HG03469 (cell line): ENCODE results near the gene LRRFIP1.
"Not testable (repeated sequence)": the region's sequence is repeated elsewhere in the genome, so short reads cannot be mapped to it uniquely, and the experiment has no call there.

ENCODE experiments used
- ATAC-seq: cut with Tn5 transposase; IDR thresholded peaks from one replicate; pipeline ENCODE4 v1.9.1; 2021; ENCODE audit warnings: mild to moderate bottlenecking, moderate library complexity, moderate number of reproducible peaks; ENCODE audit not compliant: unreplicated experiment

LRRFIP1 gene

DNA sequence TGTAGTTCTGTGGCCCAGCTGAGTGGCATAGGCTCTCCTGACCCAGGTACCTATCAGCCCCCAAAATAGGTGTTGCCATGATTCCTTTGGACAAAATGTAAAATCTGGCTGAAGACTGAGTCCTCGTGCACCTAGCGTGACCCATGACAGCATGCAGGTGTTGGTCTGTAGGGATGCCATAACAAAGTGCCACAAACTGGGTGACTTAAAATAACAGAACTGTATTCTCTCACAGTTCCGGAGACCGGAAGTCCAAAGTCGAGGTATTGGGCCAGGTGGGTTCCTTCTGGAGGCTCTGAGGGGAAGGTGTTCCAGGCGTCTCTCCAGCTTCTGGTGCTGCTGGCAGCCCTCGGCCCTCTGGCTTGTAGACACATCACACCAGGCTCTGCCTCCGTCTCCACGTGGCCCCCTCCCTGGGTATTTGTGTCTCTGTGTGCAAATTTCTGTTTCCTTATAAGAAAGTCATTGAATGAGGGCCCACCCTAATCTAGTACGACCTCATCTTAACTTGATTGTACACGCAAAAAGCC lies 34.5 kb downstream of the LRRFIP1 start:
- no peak for ATAC-seq

DNA sequence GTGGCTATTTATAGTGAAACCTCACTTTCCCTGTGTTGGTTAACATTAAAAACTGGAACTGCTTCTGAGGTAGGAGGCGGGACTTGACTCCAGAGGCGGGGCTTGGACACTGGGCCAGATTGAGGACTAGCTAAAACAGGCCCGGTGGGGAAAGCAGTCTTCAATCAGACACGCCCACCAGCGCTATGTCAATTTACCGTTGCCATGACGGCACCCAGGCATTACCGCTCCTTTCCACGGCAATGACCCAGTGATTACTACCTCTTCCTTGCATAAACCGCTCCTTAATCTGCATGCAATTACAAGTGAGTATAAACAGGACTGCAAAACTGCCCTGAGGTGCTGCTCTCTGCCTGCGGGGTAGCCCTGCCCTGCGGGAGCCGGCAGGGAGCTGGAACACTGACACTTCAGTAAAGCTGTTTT lies 35.3 kb downstream of the LRRFIP1 start:
- ATAC-seq = no peak

- no peak for ATAC-seq
Measured at GRCh38 chr2:237663517-237664110, 36.2 kb downstream of the LRRFIP1 start.

DNA sequence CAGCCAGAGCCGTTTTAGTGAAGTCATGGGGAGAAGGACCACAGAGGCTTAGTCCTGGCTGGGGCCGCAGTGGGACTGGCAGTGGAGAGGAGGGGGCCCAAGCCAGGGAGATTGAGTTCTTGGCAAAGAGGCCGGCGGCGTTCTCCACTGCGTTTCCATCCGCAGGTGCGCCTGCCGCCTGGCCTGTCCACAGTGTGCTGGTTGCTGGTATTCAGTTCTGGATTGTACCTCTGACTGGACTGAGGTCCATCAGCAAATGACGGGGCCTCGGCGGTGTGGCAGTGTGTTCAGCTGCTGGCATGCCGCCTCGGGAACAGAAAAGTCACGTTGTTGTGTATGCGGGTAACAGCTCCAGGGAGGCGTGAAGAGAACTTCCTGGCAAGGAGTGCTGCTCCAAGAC lies 36.8 kb downstream of the LRRFIP1 start:
- no peak for ATAC-seq

GRCh38 chr2:237665713-237666143 lies 38.3 kb downstream of the LRRFIP1 start:
- ATAC-seq = no peak

DNA sequence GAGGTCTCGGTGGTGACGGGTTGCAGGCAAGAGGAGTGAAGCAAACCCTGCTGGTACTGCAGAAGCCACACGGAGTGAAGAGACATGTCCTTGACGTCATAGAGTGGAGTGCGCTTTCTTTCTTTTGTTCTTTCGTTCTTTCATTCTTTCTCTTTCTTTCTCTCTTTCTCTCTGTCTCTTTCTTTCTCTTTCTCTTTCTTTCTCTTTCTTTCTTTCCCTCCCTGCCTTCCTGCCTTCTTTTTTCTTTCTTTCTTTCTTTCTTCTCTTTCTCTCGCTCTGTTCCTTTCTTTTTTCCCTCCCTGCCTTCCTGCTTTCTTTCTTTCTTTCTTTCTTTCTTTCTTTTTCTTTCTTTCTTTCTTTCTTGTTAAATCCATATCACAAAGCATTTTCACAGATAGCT lies 39.2 kb downstream of the LRRFIP1 start:
- no peak for ATAC-seq

GRCh38 chr2:237667050-237667576 lies 39.7 kb downstream of the LRRFIP1 start:
- ATAC-seq = not testable (repeated sequence)

GRCh38 chr2:237667893-237668292 lies 40.5 kb downstream of the LRRFIP1 start:
- ATAC-seq = no peak

GRCh38 chr2:237668440-237668839 lies 41.1 kb downstream of the LRRFIP1 start:
- ATAC-seq = no peak

- no peak for ATAC-seq
Measured at GRCh38 chr2:237669283-237669627, 41.9 kb downstream of the LRRFIP1 start.

DNA sequence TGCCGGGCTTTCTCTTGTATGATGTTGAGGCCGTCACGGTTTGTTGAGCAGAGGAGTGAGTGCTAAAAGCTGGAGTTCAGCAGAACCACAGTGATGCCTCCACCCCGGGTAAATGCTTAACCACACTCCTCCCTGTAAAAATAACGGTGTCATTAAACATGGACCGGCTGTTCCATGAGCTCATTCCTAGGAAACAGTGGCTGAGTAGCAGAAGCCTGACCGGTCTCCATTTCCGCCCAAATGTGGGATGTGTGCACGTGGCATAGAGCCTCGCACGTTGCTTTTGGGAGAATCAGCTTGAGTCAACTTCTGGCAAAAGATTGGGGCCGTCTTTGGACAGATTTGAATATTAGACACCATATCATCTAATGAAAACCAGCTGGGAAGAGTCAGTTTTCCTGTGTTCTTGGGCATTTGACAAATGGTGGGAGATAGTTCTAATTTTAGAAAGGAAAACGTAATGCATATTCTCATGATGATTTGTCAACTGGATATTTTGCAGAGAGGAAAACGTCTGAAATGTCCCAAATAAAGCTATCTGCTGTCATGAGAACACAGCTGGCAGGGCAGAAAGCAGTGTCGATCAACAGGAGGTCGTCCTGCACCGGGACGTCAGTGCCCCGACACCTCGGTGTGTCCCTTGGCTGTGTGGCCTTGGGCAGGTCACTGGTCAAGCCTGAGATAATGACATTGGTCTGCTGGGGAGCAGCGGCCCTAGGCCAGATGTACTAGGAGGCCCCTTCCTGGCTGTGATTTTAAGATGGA lies 42.4 kb downstream of the LRRFIP1 start:
- ATAC-seq = no peak

GRCh38 chr2:237670641-237671040 lies 43.3 kb downstream of the LRRFIP1 start:
- no peak for ATAC-seq

DNA sequence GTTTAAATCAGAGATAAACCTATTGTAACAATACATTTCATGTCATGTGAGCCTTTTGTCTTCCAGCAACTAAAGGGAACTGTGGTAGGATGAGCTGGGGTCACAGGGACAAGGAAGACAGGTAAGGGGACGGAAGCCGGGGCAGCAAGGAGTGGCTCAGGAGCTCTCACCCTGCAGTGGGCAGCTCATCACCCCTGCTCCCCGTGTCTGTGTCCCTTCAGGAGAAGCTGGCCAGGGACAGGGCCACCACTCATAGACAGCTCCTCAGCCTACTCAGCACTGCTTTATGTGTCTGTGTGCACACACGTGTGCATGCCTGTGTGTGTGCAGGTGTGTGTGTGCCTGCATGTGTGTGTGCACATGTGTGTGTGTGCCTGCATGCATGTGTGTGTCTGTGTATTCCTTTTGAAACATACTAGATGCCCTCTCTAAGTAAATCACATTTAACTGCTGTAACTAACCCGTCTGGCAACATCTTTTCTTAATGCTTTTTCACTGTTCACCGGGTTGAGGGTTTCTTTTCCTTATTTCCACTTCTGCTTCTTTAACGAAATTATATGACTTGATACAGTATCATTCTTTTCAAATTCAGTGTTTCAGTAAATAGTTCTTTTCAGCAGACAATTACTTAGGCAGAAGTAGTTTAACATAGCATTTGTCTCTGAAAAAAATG lies 44.2 kb downstream of the LRRFIP1 start:
- no peak for ATAC-seq

DNA sequence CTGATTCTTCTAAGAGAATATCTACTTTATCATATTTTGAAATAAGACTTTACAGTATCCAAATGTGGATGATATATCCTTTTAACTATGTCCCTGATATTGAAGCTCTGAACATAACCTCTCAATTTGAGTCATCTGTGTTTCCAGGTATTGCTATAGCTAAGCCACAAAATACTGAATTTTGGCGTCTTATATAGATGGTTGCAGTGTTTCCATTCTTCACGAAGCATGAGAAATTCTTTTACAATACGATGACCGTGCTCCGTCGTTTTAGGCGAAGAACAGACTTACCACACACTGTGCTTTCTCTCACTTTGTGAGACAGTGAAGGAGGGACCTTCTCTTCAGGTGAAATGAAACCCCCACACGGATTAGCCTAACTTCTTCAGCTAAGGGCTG lies 45.3 kb downstream of the LRRFIP1 start:
- no peak for ATAC-seq

- ATAC-seq = no peak
Measured at GRCh38 chr2:237673130-237674001, 46.0 kb downstream of the LRRFIP1 start.

GRCh38 chr2:237674731-237675276 lies 47.4 kb downstream of the LRRFIP1 start:
- ATAC-seq = peak; percentile 64

- no peak for ATAC-seq
Measured at GRCh38 chr2:237675316-237675715, 47.9 kb downstream of the LRRFIP1 start.

DNA sequence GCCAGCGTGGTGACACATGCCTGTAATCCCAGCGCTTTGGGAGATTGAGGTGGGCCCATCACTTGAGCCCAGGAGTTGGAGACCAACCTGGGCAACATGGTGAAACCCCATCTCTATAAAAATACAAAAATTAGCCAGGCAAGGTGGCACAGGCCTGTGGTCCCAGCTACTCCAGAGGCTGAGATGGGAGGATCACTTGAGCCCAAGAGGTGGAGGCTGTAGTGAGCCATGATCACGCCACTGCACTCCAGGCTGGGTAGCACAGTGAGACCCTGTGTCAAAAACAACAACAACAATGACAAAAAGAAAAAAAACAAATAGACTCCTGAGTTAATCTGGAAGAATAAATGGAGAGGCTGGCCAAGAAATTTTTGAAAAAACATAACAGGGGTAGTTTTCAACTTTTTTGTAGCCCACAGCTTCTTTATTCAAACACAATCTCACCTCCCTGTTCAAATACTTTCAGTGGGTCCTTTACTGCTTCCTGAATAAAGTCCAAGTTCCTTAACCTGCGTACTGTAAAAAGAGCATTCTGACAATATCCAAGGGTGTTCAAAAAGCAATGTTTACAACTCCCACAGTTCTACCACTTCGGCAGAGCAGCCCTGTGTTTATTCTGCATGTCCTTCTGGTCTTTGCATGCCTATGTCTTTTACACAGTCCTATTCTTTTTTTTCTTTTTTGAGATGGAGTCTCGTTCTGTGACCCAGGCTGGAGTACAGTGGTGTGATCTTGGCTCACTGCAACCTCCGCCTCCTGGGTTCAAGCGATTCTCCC lies 53.5 kb downstream of the LRRFIP1 start:
- no peak for ATAC-seq

DNA sequence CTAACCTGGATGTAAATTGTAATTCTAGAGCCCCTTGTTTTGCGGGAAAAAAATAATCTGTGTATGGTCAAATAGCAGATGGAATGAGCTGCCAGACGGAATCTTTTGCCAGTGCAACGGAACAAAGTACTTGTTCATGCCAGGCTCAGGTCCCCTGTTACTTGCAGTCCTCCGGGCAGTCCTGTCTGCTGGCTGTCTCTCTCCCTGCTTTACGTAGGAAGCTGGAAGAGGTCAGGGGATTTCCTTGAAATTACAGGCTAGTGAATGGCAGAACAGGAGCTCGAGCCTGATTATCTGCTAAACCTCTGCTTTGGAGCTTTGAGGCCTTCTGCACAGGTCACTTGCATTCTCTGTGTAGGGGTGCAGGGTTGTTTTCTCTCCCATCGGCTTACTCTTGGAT lies 54.8 kb downstream of the LRRFIP1 start:
- no peak for ATAC-seq
